NK-92 (cell line): ENCODE data around the gene INAFM1.
"Not testable (repeated sequence)": the region's sequence is repeated elsewhere in the genome, so short reads cannot be mapped to it uniquely, and the experiment has no call there.

ENCODE experiments used
- DNase-seq: peaks from one replicate; lab custom pipeline; 2025; ENCODE audit not compliant: unreplicated experiment; lab: John Stamatoyannopoulos, UW

Gene INAFM1

DNA sequence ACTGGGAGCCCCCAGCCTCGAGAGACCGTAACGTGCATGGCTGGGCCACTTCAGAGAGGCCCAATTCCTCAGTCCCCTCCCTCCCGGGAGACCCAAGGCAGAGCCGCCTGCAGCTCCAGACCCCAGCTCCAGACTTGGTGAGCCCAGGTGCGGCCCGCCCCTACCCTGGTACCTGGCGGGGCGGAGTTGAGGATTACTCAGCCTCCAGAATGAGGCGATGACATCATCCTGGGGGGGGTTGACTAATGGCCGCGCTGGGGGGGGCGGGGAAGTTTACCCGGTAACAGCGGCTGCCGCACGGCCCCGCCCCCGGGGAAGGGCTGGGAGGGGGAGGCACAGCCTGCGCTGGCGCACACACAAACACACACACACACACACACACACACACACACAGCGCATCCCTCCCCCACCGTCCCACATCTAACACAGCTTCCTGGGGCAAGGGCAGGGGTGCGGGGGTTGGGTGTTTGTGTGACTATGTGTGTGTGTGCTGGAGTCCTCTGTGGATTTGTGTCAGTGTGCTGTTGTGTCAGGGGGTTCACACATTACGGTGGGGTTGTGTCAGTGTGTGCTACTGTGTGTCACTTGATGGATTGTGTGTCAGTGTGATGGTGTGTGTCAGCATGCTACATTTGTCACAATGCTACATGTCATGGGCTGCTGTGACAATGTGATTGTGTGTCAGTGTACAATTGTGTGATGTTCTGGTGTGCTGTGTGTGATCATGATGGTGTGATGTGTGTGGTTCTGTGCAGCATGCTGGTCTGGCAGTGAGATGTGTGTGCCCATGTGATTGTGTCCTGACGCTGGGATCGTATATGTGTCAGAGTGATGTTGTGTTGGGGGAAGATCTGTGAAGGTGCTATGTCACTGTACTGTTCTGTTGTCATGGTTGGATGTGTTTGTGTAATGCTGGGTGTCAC lies 33.4 kb upstream of the INAFM1 start:
- DNase-seq = no peak

DNA sequence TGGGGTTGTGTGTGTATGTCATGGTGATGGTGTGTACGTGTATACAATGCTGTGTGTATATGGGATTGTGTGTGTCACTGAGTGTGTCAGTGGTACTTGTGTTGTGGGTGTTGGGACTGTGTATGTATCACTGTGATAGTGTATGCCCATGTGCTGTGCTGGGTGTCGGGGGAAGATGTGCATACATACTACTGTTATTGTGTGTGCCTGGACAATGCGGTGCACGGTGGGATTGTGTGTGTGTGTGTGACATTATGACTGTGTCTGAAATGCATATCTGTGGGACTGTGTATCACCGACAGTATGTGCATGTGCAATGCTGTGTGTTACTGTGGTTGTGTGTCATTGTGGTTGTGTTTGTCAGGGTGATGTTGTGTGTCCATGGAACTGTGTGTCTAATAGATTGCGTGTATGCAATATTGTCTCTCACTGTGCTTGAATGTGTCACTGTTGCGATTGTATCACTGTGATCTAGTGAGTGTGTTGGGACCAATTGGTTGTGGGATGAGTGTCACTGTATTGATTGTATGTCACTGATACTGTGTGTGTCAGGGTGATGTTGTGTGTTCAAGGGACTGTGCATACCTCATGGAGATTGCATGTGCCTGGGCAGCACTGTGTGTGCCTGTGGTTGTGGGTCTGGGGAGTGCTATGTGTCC lies 32.6 kb upstream of the INAFM1 start:
- no peak for DNase-seq

DNA sequence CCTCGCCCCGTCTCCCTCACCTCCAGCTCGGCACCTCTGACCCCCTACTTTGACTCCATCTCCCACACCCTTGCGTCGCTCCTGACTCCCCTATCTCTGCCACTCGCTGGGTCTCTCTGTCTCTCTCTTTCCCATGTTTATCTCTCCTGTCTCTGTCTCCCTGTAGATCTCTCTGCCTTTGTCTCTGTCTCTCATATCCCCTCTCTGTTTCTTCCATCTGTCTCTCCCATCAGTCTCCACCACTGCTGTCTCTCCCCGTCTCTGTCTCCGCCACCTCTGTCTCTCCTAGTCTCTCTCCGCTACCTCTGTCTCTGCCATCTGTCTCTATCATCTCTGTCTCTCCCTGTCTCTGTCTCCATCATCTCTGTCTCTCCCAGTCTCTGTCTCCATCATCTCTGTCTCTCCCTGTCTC lies 31.3 kb upstream of the INAFM1 start:
- no peak for DNase-seq

DNA sequence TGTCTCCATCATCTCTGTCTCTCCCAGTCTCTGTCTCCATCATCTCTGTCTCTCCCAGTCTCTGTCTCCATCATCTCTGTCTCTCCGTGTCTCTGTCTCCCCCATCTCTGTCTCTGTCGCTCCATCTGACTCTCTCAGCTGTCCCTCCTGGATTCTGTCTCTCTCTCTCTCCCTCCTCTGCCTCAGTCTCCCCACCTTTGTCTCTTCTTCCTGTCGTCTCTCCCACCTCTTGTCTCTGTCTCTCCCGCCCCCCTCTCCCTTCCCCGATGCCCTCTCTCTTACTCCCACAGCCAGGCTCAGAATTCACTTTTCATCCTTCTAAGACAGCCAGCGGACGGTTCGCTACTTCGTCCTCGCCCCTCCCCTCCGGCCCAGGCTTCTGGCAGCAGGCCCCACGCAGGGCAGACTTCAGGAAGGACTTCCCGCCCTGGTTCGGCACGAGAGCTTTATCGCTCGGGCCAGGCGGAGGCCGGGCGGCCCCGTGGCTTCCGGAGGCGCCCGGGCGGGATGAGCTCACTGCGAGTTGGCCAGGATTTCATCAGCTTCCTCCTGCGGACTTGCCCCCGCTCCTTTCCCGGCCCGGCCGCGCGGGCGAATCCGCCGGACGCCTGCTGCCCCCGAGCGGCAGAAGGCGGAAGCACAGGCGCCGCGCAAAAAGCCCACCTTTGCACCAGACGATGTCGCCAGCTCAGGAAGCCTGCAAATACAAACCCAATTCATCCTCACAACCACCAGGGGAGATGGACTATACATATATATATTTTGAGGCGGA lies 30.7 kb upstream of the INAFM1 start:
- no peak for DNase-seq

DNA sequence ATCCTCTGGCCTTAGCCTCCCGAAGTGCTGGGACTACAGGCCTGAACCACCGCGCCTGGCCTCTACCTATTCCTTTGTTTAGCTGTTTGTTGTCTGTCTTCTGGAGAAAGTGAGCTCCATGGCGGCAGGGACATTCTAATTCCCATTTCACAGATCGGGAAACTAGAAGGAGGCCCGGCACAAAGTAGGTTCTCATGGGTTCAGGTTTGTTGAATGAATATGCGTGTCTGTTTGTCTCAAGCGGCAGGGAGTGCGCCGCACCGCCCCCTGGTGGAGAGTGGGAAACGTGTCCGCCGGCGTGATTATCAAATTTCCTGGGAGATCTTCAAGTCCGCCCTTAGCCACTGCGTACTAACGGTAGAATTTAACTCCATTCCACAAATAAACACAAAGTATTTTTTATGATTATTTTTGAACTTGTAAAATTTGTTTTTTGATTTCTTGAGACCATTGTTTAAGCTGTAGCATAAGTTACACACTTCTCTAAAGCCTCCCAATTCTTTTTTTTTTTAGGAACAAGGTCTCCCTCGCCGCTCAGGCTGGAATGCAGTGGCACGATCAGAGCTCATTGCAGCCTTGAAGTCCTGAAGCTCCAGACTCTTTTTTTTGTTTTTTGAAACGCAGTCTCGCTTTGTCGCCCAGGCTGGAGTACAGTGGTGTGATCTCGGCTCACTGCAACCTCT lies 27.2 kb upstream of the INAFM1 start:
- no peak for DNase-seq

DNA sequence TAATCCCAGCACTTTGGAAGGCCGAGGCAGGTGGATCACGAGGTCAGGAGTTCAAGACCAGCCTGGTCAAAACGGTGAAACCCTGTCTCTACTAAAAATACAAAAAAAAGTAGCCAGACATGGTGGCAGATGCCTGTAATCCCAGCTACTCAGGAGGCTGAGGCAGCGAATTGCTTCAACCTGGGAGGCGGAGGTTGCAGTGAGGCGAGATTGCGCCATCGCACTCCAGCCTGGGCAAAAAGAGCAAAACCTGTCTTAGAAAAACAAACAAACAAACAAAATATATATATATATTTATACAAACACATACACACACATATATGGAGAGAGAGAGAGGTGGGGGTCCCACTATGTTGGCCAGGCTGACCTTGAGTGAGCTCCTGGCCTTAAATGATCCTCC lies 21.7 kb upstream of the INAFM1 start:
- DNase-seq = not testable (repeated sequence)

DNA sequence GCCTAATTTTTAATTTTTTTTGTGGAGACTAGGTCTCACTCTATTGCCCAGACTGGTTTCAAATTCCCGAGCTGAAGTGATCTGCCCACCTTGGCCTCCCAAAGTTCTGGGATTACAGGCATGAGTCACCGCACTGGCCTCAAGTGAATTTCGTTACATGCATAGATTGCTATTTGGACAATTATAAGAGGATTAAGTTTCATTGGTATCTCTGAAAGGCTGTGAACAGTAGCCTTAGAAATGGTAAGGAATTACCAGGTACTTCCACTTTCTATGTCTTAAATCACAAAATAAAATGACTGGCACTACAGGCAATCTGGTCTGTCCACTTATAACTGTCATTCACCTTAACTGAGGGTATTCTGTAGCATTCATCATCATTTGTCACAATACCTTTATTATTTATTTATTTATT lies 21.2 kb upstream of the INAFM1 start:
- no peak for DNase-seq

DNA sequence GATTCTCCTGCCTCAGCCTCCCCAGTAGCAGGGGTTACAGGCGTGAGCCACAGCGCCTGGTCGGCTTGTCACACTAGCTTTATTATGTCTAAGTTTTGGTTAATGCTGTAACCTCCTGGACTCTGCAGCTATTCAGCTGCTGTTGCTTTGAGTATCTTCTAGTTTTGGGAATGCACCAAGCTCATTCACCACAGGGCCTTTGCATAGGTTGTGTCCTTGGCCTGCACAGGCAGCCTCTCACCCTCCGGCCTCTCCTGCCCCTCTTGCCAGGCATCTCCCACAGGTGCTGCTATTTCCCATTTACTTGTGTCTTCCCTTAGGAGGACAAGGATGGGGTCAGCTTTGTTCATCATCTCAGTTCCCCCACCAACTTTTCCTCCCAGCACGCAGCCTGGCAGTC lies 20.7 kb upstream of the INAFM1 start:
- DNase-seq = no peak

DNA sequence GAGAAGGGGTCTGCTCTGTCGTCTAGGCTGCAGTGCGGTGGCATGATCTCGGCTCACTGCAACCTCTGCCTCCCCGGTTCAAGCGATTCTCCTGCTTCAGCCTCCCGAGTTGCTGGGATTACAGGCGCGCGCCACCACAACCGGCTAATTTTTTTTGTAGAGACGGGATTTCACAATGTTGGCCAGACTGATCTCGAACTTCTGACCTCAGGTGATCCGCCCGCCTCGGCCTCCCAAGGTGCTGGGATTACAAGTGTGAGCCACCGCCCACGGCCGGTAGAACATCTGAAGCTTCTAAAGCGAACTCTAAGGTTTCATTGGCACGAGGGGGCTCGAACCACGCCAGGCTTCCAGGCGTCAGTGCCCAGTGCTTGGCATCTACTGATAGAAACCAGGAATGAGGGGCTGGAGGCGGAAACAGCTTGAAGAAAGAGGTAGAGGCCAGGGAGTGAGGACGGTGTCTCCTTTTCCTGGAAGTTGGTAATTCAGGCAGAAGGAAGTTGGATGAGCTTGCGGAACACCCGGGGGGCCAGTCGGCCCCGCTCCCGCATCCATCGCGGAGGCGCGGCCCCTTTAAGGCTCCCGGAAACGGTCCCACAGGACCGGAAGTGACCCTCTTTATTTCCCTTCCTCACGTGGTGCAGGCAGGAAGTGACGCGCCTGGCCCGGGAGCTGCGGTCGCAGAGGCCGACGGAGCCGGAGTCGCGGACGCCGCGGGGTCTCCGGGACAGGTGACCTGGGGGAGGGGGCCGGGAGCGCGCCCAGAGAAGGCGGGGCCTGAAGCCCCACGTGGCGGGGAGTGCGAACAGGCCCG lies 18.6 kb upstream of the INAFM1 start, which contains the start of gene CCDC9:
TSS of gene CCDC9 (plus strand) at position 647 of the 814 bp plus-strand sequence. CDS start 1,876 bp downstream, outside the sequence.
- DNase-seq = no peak

DNA sequence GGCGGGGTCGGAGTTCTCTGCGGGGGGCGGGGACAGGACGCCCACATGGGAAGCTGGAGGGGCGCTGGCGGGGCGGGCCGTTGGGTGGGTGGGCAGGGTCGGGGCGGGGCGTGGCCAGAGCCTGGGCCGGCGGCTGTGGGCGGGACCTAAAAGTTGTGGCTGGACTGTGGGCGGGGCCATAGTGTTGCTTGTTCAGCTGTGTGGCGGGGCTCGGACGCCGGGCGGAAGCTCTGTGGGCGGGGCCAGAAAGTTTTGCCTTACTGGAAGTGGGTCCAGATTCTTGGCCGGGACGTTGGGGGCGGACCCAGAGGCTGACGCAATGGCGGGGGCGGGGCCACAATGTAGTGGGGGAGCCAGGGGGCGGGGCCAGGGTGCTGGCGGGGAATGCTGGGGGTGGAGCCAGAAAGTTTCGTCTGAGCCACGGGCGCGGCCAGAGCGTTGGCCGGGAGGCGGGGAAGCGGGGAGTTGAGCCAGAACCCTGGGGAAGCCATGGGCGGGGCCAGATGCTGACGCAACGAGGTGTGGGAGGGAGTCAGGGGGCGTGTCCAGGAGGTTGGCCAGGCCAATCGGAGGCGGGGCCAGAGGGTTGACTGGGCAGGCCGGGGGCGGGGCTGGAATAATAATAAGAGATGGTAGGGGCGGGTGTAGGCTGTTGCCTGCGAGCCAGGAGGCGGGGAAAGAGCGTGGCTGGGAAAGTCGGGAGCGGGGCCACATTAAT lies 17.8 kb upstream of the INAFM1 start:
- peak; percentile 99 for DNase-seq

DNA sequence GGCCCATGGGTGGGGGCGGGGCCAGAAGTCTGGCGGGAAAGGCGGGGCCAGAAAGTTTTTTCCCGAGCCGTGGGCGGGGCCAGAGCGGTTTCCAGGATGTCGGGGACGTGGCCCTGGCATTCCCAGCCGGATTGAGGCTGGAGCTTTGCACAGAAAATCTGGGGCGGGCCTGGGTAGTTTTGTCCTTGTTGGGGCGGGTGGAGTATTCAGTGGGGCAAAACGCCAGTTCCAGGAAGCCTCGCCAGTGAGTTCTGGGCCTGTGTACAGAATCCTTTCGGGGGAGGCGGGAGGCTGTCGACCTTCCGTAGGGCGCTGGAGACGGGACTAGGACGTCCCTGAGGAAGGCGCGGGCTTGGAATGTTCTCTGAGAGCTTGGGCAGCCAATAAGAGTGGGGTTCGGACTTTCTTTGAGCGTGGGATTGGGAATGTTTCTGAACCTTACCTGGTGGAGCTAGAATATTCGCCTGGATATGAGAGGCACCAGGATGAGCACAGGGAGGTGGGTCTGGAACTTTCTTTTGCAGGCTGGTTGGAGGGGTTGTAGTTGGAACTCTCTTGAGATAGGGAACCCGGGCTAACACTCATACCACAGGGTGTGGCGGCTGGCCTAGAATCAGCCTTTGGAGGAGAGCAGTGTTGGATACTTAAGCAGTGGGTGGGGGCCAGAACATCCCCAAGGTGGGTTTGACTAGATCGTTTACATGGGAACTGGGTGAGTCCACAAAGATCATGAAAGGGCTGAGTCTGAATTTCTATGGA lies 17.1 kb upstream of the INAFM1 start:
- no peak for DNase-seq

DNA sequence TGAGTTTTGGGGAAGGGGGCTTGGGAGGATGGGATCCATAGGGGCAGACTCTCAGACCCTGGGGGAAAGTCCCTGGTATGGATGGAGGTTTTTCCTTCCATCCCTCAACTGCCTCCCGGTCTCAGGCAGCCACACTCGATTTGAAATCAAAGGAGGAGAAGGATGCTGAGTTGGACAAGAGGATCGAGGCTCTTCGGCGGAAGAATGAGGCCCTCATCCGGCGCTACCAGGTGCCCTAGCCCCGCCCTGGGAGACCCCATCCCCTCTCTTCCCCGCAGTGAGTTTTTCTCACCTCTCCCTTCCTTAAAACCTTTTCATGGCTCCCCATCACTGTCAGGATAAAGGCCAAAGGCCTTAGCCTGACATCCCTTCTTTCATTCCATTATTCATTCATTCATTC lies 16.3 kb upstream of the INAFM1 start:
- DNase-seq = no peak

DNA sequence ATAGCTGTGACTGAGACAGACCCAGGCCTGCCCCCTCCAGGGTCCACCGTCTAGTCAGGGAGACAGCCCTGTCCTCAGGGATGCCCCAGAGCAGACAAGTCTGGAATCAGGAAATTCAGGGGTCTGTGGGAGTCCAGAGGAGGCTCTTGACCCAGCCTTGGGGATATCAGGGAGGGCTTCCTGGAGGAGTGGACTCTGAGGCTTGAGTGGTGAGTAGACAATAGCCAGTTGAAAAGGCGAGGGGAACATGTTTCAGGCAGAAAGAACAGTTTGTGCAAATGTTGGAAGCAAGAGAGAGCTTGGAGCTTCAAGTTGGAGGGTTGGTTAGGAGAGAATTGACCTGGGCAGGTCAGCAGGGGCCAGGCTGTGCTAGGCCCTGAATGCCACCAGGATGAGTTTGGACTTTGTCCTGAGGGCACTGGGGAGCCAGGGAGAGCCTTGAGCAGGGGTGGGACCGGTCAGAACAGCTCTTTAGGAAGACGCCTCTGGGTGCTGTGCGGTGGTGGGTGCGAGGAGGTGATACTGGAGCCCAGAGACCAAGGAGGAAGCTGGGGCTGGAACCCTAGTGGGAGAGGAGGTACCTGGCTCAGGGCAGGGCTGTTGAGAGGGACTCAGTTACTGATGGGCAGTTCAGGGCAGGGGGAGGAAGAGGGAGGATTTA lies 15.7 kb upstream of the INAFM1 start:
- DNase-seq = no peak

DNA sequence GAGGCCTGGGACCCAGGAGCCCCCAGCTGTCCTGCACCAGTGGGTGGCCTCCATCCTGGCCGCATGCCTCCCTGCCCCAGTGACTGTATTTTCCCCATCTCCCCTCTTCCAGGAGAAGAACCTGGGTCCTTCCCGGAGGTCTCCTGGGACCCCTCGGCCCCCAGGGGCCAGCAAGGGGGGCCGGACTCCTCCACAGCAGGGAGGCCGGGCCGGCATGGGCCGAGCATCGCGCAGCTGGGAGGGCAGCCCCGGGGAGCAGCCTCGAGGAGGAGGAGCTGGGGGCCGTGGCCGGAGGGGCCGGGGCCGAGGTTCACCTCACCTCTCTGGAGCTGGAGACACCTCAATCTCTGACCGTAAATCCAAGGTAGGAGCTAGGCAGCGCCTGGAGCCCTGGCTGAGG lies 14.2 kb upstream of the INAFM1 start:
- DNase-seq = no peak

DNA sequence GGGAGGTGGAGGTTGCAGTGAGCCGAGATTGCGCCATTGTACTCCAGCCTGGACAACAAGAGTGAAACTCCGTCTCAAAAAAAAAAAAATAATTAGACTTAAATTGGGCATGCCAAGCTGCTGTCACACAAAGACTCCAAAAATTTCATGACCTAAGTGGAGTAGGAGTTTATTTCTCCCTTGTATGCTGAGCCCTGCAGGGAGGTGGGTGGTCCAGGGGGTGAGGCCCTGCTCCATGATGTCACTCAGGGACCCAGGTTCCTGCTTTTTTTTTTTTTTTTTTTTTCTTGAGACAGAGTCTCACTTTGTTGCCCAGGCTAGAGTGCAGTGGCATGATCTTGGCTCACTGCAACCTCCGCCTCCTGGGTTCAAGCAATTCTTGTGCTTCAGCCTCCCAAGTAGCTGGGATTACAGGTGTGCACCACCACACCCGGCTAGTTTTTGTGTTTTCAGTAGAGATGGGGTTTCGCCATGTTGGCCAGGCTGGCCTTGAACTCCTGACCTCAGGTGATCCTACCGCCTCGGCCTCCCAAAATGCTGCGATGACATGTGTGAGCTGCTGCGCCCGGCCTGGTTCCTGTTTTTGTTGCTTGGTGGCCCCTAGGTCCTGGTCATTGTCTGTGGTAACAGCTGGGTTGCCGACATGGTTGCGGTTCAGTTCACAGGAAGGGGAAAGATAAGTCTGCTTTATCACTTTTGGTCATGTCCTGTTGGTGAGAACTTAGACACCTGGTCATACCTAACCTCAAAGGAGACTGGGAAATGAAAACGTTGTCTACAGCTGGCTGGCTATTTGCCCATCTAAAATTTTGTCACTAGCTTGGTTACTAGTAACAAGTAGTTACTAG lies 12.5 kb upstream of the INAFM1 start:
- not testable (repeated sequence) for DNase-seq

DNA sequence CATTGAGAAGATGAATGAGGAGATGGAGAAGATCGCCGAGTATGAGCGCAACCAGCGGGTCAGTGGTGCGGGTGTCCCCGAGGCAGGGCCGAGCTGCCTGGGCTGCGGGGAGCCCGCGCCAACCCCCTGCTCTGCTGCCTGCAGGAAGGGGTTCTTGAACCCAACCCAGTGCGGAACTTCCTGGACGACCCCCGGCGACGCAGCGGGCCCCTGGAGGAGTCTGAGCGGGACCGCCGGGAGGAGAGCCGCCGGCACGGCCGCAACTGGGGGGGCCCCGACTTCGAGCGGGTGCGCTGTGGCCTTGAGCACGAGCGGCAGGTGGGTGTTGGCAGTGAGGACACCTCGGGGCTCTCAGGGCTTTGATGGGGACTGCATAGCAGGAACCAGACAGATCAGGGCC lies 10.1 kb upstream of the INAFM1 start:
- DNase-seq = no peak

DNA sequence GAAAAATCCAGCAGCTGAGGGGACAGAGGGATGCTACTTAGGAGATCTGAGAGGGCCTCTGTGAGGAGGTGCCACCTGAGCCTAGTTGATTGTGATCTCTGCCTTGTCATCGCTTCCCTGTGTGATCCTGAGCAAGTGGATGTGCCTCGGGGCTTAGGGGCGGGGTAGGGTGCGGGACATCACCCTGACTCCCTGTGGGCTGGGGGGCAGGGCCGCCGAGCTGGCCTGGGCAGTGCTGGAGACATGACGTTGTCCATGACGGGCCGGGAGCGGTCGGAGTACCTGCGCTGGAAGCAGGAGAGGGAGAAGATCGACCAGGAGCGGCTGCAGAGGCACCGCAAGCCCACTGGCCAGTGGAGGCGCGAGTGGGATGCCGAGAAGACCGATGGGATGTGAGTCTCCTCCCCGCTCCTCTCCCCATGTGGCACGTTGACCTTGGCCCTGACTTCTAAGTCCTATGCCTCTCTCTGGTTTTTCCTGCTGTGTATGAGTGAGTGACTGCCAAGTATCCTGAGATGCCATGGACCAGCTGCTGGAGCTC lies 8.2 kb upstream of the INAFM1 start:
- no peak for DNase-seq
